ENCODE results near the gene INPP5A. TPM values are rescaled to one million over a fixed set of nuclear protein-coding genes. Genes with fewer than 3 reads are reported as not detected.
"Not testable (repeated sequence)": the region's sequence is repeated elsewhere in the genome, so short reads cannot be mapped to it uniquely, and the experiment has no call there.

The INPP5A gene
- total and polyA plus RNA-seq, 2 donors (not counting 1 experiment from before 2014, with no cell fraction given): 9.3 to 87.8 TPM

- Histone ChIP-seq H3K4me1 (ENCODE audit: control insufficient read depth in 2 of 2, insufficient read depth in 2 of 2, low read length in 2 of 2) (peaks cover 3 to 5% of the 10 kb centered on the region in 2 donors), H3K27me3 (replicated peaks in 1 of 4; ENCODE audit: control extremely low read depth in 1 of 4, control insufficient read depth in 3 of 4, insufficient read depth in 4 of 4, low read length in 3 of 4) (no peaks in the 10 kb centered on the region), H3K79me2 (ENCODE audit: control insufficient read depth, insufficient read depth, low read length) (peaks cover 37% of the 10 kb centered on the region), H4K20me1 (ENCODE audit: control insufficient read depth, insufficient read depth, low read length, poor library complexity, severe bottlenecking) (peaks cover 17% of the 10 kb centered on the region), H3K27ac (ENCODE audit: low read length in 2 of 2) (no peak overlapping the region), H2AFZ (ENCODE audit: insufficient read depth, low read depth, low read length, poor library complexity, severe bottlenecking) (no peak overlapping the region), H3K4me2 (replicated peaks; ENCODE audit: low read depth, low read length, poor library complexity, severe bottlenecking) (no peak overlapping the region), H3K4me3 (ENCODE audit: control extremely low read depth in 1 of 5, extremely low read depth in 1 of 5, insufficient read depth in 1 of 5, low read depth in 2 of 5, low read length in 4 of 5) (no peak overlapping the region), H3K9ac (ENCODE audit: low read length) (no peak overlapping the region), H3K36me3 (replicated peaks in 1 of 2; ENCODE audit: control extremely low read depth in 1 of 2, control insufficient read depth in 1 of 2, extremely low read depth in 1 of 2, insufficient read depth in 2 of 2, low read length in 1 of 2) (peaks cover 2% of the 10 kb centered on the region in 2 experiments), H3K9me3 (ENCODE audit: control extremely low read depth in 1 of 3, control insufficient read depth in 2 of 3, insufficient read depth in 1 of 3, low read length in 2 of 3) (no peaks in the 10 kb centered on the region)
- Mint-ChIP-seq H3K4me3 (no peak overlapping the region), H3K9me3 (ENCODE audit: insufficient read depth) (no peaks in the 10 kb centered on the region), H3K27ac (no peak overlapping the region), H3K4me1 (peaks cover 18% of the 10 kb centered on the region), H3K27me3 (no peaks in the 10 kb centered on the region)
- ATAC-seq (ENCODE audit: low read depth) (no peak), DNase-seq (no peak)
- intact Hi-C loops (cut with micrococcal nuclease): no loop called here
- TF ChIP-seq CTCF (IDR thresholded peaks at IDR 0.05) (no peak), EZH2 (IDR thresholded peaks at IDR 0.05; ENCODE audit: borderline replicate concordance, insufficient read depth, low read depth, low read length, poor library complexity, severe bottlenecking) (no peak)
- ChIA-PET POLR2A (no interaction called here), CTCF (no interaction called here)
- WGBS (ENCODE audit: insufficient coverage): 97% methylated on average over 9 of the region's 10 CpGs
Measured at GRCh38 chr10:132679217-132679595, 141.6 kb downstream of the INPP5A start.

- H3K36me3 ChIP-seq (replicated peaks in 1 of 2; ENCODE audit: control extremely low read depth in 1 of 2, control insufficient read depth in 1 of 2, extremely low read depth in 1 of 2, insufficient read depth in 2 of 2, low read length in 1 of 2): peaks cover 2% of the 10 kb centered on the region in 2 experiments
- no peaks in the 10 kb centered on the region for H3K9me3 Mint-ChIP-seq (ENCODE audit: insufficient read depth)
- no peak overlapping the region for H3K27ac ChIP-seq (ENCODE audit: low read length in 2 of 2)
- H4K20me1 ChIP-seq (ENCODE audit: control insufficient read depth, insufficient read depth, low read length, poor library complexity, severe bottlenecking): peaks cover 21% of the 10 kb centered on the region
- TF ChIP-seq EZH2 (IDR thresholded peaks at IDR 0.05; ENCODE audit: borderline replicate concordance, insufficient read depth, low read depth, low read length, poor library complexity, severe bottlenecking): no peak
- no peak for TF ChIP-seq CTCF (IDR thresholded peaks at IDR 0.05)
- no peak overlapping the region for H3K4me2 ChIP-seq (replicated peaks; ENCODE audit: low read depth, low read length, poor library complexity, severe bottlenecking)
- no peak overlapping the region for H3K4me3 Mint-ChIP-seq
- no peak overlapping the region for H3K4me3 ChIP-seq (ENCODE audit: control extremely low read depth in 1 of 5, extremely low read depth in 1 of 5, insufficient read depth in 1 of 5, low read depth in 2 of 5, low read length in 4 of 5)
- DNase-seq (no peak), ATAC-seq (ENCODE audit: low read depth) (no peak)
- peaks cover 8 to 9% of the 10 kb centered on the region in 2 donors for H3K4me1 ChIP-seq (ENCODE audit: control insufficient read depth in 2 of 2, insufficient read depth in 2 of 2, low read length in 2 of 2)
- no peak overlapping the region for H3K9ac ChIP-seq (ENCODE audit: low read length)
- ChIA-PET POLR2A (no interaction called here), CTCF (no interaction called here)
- H3K27ac Mint-ChIP-seq: no peak overlapping the region
- H3K27me3 Mint-ChIP-seq: no peaks in the 10 kb centered on the region
- WGBS (ENCODE audit: insufficient coverage): 100% methylated on average over 2 of the region's 3 CpGs
- no peaks in the 10 kb centered on the region for H3K27me3 ChIP-seq (replicated peaks in 1 of 4; ENCODE audit: control extremely low read depth in 1 of 4, control insufficient read depth in 3 of 4, insufficient read depth in 4 of 4, low read length in 3 of 4)
- H2AFZ ChIP-seq (ENCODE audit: insufficient read depth, low read depth, low read length, poor library complexity, severe bottlenecking): no peak overlapping the region
- peaks cover 23% of the 10 kb centered on the region for H3K4me1 Mint-ChIP-seq
- H3K9me3 ChIP-seq (ENCODE audit: control extremely low read depth in 1 of 3, control insufficient read depth in 2 of 3, insufficient read depth in 1 of 3, low read length in 2 of 3): no peaks in the 10 kb centered on the region
- peaks cover 42% of the 10 kb centered on the region for H3K79me2 ChIP-seq (ENCODE audit: control insufficient read depth, insufficient read depth, low read length)
- intact Hi-C loops (cut with micrococcal nuclease): no loop called here
Measured at GRCh38 chr10:132679640-132680039, 142.1 kb downstream of the INPP5A start.

GRCh38 chr10:132680741-132681140, 143.2 kb downstream of the INPP5A start:
- H3K4me2 ChIP-seq (replicated peaks; ENCODE audit: low read depth, low read length, poor library complexity, severe bottlenecking); ATAC-seq (ENCODE audit: low read depth); H3K4me3 ChIP-seq (ENCODE audit: control extremely low read depth in 1 of 5, extremely low read depth in 1 of 5, insufficient read depth in 1 of 5, low read depth in 2 of 5, low read length in 4 of 5); H3K9ac ChIP-seq (ENCODE audit: low read length); CTCF ChIA-PET; H3K27me3 ChIP-seq (replicated peaks in 1 of 4; ENCODE audit: control extremely low read depth in 1 of 4, control insufficient read depth in 3 of 4, insufficient read depth in 4 of 4, low read length in 3 of 4); intact Hi-C loops (cut with micrococcal nuclease); H3K27ac Mint-ChIP-seq; H3K9me3 ChIP-seq (ENCODE audit: control extremely low read depth in 1 of 3, control insufficient read depth in 2 of 3, insufficient read depth in 1 of 3, low read length in 2 of 3); H3K27ac ChIP-seq (ENCODE audit: low read length in 2 of 2); H3K4me3 Mint-ChIP-seq; DNase-seq; H3K9me3 Mint-ChIP-seq (ENCODE audit: insufficient read depth); H3K27me3 Mint-ChIP-seq; H2AFZ ChIP-seq (ENCODE audit: insufficient read depth, low read depth, low read length, poor library complexity, severe bottlenecking); H3K36me3 ChIP-seq (replicated peaks in 1 of 2; ENCODE audit: control extremely low read depth in 1 of 2, control insufficient read depth in 1 of 2, extremely low read depth in 1 of 2, insufficient read depth in 2 of 2, low read length in 1 of 2); POLR2A ChIA-PET: not testable (repeated sequence)
- 95% methylated on average over 14 of the region's 28 CpGs for WGBS (ENCODE audit: insufficient coverage)
- Histone ChIP-seq H4K20me1 (ENCODE audit: control insufficient read depth, insufficient read depth, low read length, poor library complexity, severe bottlenecking) (peaks cover 30% of the 10 kb centered on the region), H3K79me2 (ENCODE audit: control insufficient read depth, insufficient read depth, low read length) (peaks cover 42% of the 10 kb centered on the region), H3K4me1 (ENCODE audit: control insufficient read depth in 2 of 2, insufficient read depth in 2 of 2, low read length in 2 of 2) (peaks cover 16 to 17% of the 10 kb centered on the region in 2 donors)
- peaks cover 26% of the 10 kb centered on the region for H3K4me1 Mint-ChIP-seq
